Hepatocyte (in vitro differentiated cells): ENCODE results near the gene CLN5. TPM values are rescaled to one million over a fixed set of nuclear protein-coding genes. Genes with fewer than 3 reads are reported as not detected.

Source experiments
- DNase-seq: peaks from one replicate; pipeline ENCODE4 v3.0.0-alpha.2; 2016; ENCODE audit warnings: low spot score
- H2AFZ ChIP-seq: fragments of 200-600 bp; sonication (generic); 2 replicates; pipeline ENCODE4 v1.6.0; 2016; ENCODE audit warnings: antibody characterized with exemption, mild to moderate bottlenecking
- H3K27ac ChIP-seq: fragments of 200-600 bp; sonication (generic); 2 replicates; pipeline ENCODE4 v1.5.1; 2016; ENCODE audit warnings: mild to moderate bottlenecking
- H3K27me3 ChIP-seq: fragments of 200-600 bp; sonication (generic); 2 replicates; pipeline ENCODE4 v1.6.1; 2016
- H3K36me3 ChIP-seq: fragments of 200-600 bp; sonication (generic); replicated peaks from 2 replicates; pipeline ENCODE4 v1.5.1; 2016; ENCODE audit warnings: low read depth; ENCODE audit not compliant: insufficient read depth
- H3K4me1 ChIP-seq: fragments of 200-600 bp; sonication (generic); 2 replicates; pipeline ENCODE4 v1.5.1; 2016; ENCODE audit warnings: mild to moderate bottlenecking, moderate library complexity; ENCODE audit not compliant: insufficient read depth
- H3K4me2 ChIP-seq: fragments of 200-600 bp; sonication (generic); 2 replicates; pipeline ENCODE4 v1.6.0; 2016
- H3K4me3 ChIP-seq: fragments of 200-600 bp; sonication (generic); 2 replicates; pipeline ENCODE4 v1.5.1; 2016; ENCODE audit warnings: mild to moderate bottlenecking
- H3K79me2 ChIP-seq: fragments of 200-600 bp; sonication (generic); 2 replicates; pipeline ENCODE4 v1.6.0; 2017; ENCODE audit warnings: mild to moderate bottlenecking
- H3K9me2 ChIP-seq: fragments of 200-600 bp; sonication (generic); replicated peaks from 2 replicates; pipeline ENCODE4 v1.6.0; 2017; ENCODE audit warnings: mild to moderate bottlenecking; ENCODE audit not compliant: insufficient read depth
- H3K9me3 ChIP-seq: fragments of 200-600 bp; sonication (generic); 2 replicates; pipeline ENCODE4 v1.5.1; 2016; ENCODE audit warnings: low read depth, mild to moderate bottlenecking
- H4K20me1 ChIP-seq: fragments of 200-600 bp; sonication (generic); 2 replicates; pipeline ENCODE4 v1.6.0; 2016; ENCODE audit warnings: mild to moderate bottlenecking; ENCODE audit not compliant: insufficient read depth, poor library complexity, severe bottlenecking
- EZH2 ChIP-seq: fragments of 200-600 bp; sonication (generic); IDR thresholded peaks from 2 replicates; pipeline ENCODE4 v1.6.1; 2016; ENCODE audit warnings: antibody characterized with exemption, mild to moderate bottlenecking, borderline replicate concordance
- EZH2phosphoT487 ChIP-seq: fragments of 200-600 bp; sonication (generic); IDR thresholded peaks from one replicate; pipeline ENCODE4 v1.6.1; 2018; ENCODE audit warnings: antibody characterized with exemption, mild to moderate bottlenecking, low read depth, moderate library complexity; ENCODE audit not compliant: unreplicated experiment, severe bottlenecking
- WGBS: methylation state at CpG from one replicate; pipeline ENCODE4 v1.1.6; 2016; ENCODE audit warnings: low lambda C conversion rate; ENCODE audit errors: missing lambda C conversion rate; 5-methylcytosine and 5-hydroxymethylcytosine counted together
- polyA plus RNA-seq: library from polyadenylated mRNA; unstranded; fragments of >200 nt; fragmentation: Nextera tagmentation; extraction: Ambion mirVana; gene quantifications from 2 replicates; pipeline ENCODE4 v1.2.1, GENCODE V29; 2016
- total RNA-seq: library from RNA; depleted of rRNA; stranded (reverse); fragments of >200 nt; gene quantifications from 2 replicates; pipeline ENCODE4 v1.2.3, GENCODE V29; 2014
- TF ChIP-seq, protein P1 (sequence below): fragments of 200-600 bp; sonication (generic); IDR thresholded peaks from 2 replicates; pipeline ENCODE4 v1.5.1; 2016; ENCODE audit warnings: antibody characterized with exemption, mild to moderate bottlenecking; ENCODE audit not compliant: poor library complexity

The CLN5 gene
- total and polyA plus RNA-seq, 2 experiments from 2014 or later, result 31.5 to 45.2 TPM

DNA sequence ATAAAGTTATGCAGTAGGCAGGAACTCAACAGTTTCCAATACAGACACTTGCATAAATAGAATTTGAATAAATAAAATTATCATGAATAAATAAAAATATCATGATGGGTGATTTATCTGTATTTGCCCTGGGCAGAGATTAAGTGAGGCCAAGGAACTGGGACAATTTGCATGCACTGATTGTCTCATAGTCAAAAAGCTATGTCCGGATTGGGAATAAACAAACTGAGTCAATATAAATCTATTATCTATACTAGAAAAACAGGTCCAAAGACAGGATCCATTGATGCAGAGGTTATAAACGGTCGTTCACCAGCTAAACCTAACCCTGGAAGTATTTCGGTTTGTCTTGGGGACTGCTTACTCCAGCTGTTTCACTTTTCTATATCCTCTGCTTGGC, 61.3 kb downstream of the CLN5 start:
- no peak overlapping the region for H2AFZ ChIP-seq
- H3K27me3 ChIP-seq, result no peaks in the 10 kb centered on the region
- no peaks in the 10 kb centered on the region for H3K4me1 ChIP-seq
- H3K36me3 ChIP-seq, result no peaks in the 10 kb centered on the region
- H3K4me3 ChIP-seq, result no peak overlapping the region
- no peaks in the 10 kb centered on the region for H3K79me2 ChIP-seq
- H3K9me3 ChIP-seq, result no peaks in the 10 kb centered on the region
- TF ChIP-seq EZH2phosphoT487, result no peak
- TF ChIP-seq, protein P1, sequence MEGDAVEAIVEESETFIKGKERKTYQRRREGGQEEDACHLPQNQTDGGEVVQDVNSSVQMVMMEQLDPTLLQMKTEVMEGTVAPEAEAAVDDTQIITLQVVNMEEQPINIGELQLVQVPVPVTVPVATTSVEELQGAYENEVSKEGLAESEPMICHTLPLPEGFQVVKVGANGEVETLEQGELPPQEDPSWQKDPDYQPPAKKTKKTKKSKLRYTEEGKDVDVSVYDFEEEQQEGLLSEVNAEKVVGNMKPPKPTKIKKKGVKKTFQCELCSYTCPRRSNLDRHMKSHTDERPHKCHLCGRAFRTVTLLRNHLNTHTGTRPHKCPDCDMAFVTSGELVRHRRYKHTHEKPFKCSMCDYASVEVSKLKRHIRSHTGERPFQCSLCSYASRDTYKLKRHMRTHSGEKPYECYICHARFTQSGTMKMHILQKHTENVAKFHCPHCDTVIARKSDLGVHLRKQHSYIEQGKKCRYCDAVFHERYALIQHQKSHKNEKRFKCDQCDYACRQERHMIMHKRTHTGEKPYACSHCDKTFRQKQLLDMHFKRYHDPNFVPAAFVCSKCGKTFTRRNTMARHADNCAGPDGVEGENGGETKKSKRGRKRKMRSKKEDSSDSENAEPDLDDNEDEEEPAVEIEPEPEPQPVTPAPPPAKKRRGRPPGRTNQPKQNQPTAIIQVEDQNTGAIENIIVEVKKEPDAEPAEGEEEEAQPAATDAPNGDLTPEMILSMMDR, result no peak
- TF ChIP-seq EZH2, result no peak
- H3K9me2 ChIP-seq, result no peaks in the 10 kb centered on the region
- 90% methylated on average over 4 of the region's 4 CpGs for WGBS
- no peaks in the 10 kb centered on the region for H4K20me1 ChIP-seq
- H3K27ac ChIP-seq, result no peak overlapping the region
- DNase-seq, result no peak
- no peak overlapping the region for H3K4me2 ChIP-seq

Other genes starting within 250 kb of the CLN5 start
- 62.8 and 70.5 TPM in 2 replicates for gene KCTD12, start 105.7 kb upstream of the CLN5 start, total RNA-seq
- 7.7 and 9.1 TPM in 2 replicates for gene KCTD12, start 105.7 kb upstream of the CLN5 start, polyA plus RNA-seq
- gene ACOD1, start 43.6 kb upstream of the CLN5 start, total RNA-seq, result not detected in 2 replicates
- gene ACOD1, start 43.6 kb upstream of the CLN5 start, polyA plus RNA-seq, result not detected in 2 replicates
- gene FBXL3, start 35.1 kb downstream of the CLN5 start, total RNA-seq, result 47.7 and 61.8 TPM in 2 replicates
- 25.1 and 26.5 TPM in 2 replicates for gene FBXL3, start 35.1 kb downstream of the CLN5 start, polyA plus RNA-seq